ENCODE data around the gene CMTM7. TPM values are rescaled to one million over a fixed set of nuclear protein-coding genes. Genes with fewer than 3 reads are reported as not detected.

The CMTM7 gene
- total and polyA plus RNA-seq, 2 of the 13 experiments (the other 11 are each of a cell fraction or from before 2014, with no cell fraction given) = 20.9 to 21.4 TPM

- TF ChIP-seq, protein P1, sequence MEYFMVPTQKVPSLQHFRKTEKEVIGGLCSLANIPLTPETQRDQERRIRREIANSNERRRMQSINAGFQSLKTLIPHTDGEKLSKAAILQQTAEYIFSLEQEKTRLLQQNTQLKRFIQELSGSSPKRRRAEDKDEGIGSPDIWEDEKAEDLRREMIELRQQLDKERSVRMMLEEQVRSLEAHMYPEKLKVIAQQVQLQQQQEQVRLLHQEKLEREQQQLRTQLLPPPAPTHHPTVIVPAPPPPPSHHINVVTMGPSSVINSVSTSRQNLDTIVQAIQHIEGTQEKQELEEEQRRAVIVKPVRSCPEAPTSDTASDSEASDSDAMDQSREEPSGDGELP (IDR thresholded peaks at IDR 0.05; ENCODE audit: borderline replicate concordance, low read depth) = peak; percentile 77; the same call in 1 of the 2 replicates
- TF ChIP-seq ELF1 (CRISPR knock-in tag; IDR thresholded peaks at IDR 0.05) (peak; percentile 43; the same call in 1 of the 2 replicates), ESRRA (CRISPR knock-in tag; IDR thresholded peaks at IDR 0.05; ENCODE audit: low read depth) (peak; percentile 40; the same call in 1 of the 2 replicates), CEBPG (CRISPR knock-in tag; IDR thresholded peaks at IDR 0.05) (no peak), ZNF7 (CRISPR knock-in tag; IDR thresholded peaks at IDR 0.05) (no peak), ZNF616 (CRISPR knock-in tag; IDR thresholded peaks at IDR 0.05; ENCODE audit: low read depth) (peak; percentile 44; the same call in 1 of the 2 replicates), EHMT2 (IDR thresholded peaks at IDR 0.05; ENCODE audit: borderline replicate concordance, low read depth, low read length) (no peak), LCORL (IDR thresholded peaks at IDR 0.05) (no peak), LCORL (CRISPR knock-in tag; IDR thresholded peaks at IDR 0.05) (peak; percentile 62; the same call in 1 of the 2 replicates), PBX3 (CRISPR knock-in tag; IDR thresholded peaks at IDR 0.05; ENCODE audit: borderline replicate concordance) (peak; percentile 52; the same call in 1 of the 2 replicates), ZNF547 (CRISPR knock-in tag; IDR thresholded peaks at IDR 0.05) (peak; percentile 89), KDM1A (CRISPR knock-in tag; IDR thresholded peaks at IDR 0.05) (no peak), RBFOX2 (IDR thresholded peaks at IDR 0.05; ENCODE audit: low read depth, low read length) (peak; percentile 92), ZNF253 (CRISPR knock-in tag; IDR thresholded peaks at IDR 0.05; ENCODE audit: borderline replicate concordance) (no peak; the same call in 1 of the 2 replicates), ZNF232 (CRISPR knock-in tag; IDR thresholded peaks at IDR 0.05; ENCODE audit: borderline replicate concordance) (no peak), CREB3 (CRISPR knock-in tag; IDR thresholded peaks at IDR 0.05) (peak; percentile 84), ZNF780A (CRISPR knock-in tag; IDR thresholded peaks at IDR 0.05) (0 out of 2 replicates have a peak, but pooled peaks have one; percentile 50), ATF2 (CRISPR knock-in tag; IDR thresholded peaks at IDR 0.05) (no peak), MYNN (CRISPR knock-in tag; IDR thresholded peaks at IDR 0.05; ENCODE audit: low read depth) (0 out of 2 replicates have a peak, but pooled peaks have one; percentile 59), RXRA (CRISPR knock-in tag; IDR thresholded peaks at IDR 0.05) (peak; percentile 75), SRSF4 (IDR thresholded peaks at IDR 0.05; ENCODE audit: low read depth, low read length, poor library complexity, severe bottlenecking) (no peak), HMG20A (CRISPR knock-in tag; IDR thresholded peaks at IDR 0.05; ENCODE audit: borderline replicate concordance) (no peak), RELA (CRISPR knock-in tag; IDR thresholded peaks at IDR 0.05) (no peak), ZNF44 (CRISPR knock-in tag; IDR thresholded peaks at IDR 0.05) (peak; percentile 77; the same call in 1 of the 2 replicates)
- TF ChIP-seq, protein P2, sequence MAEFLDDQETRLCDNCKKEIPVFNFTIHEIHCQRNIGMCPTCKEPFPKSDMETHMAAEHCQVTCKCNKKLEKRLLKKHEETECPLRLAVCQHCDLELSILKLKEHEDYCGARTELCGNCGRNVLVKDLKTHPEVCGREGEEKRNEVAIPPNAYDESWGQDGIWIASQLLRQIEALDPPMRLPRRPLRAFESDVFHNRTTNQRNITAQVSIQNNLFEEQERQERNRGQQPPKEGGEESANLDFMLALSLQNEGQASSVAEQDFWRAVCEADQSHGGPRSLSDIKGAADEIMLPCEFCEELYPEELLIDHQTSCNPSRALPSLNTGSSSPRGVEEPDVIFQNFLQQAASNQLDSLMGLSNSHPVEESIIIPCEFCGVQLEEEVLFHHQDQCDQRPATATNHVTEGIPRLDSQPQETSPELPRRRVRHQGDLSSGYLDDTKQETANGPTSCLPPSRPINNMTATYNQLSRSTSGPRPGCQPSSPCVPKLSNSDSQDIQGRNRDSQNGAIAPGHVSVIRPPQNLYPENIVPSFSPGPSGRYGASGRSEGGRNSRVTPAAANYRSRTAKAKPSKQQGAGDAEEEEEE (CRISPR knock-in tag; IDR thresholded peaks at IDR 0.05; ENCODE audit: borderline replicate concordance) = no peak
Observed at GRCh38 chr3:32401556-32402081, 10.0 kb downstream of the CMTM7 start (continued).
